SW 1271 (cell line): ENCODE measurements around the gene ADRA2C.

Source experiments
- DNase-seq, 2 experiments: peaks; one replicate each; lab custom pipeline; 2025; lab: John Stamatoyannopoulos, UW

ADRA2C gene

GRCh38 chr4:3777669-3778068 is 11.5 kb downstream of the ADRA2C start:
- no peak for DNase-seq

- DNase-seq = no peak
Observed at GRCh38 chr4:3779509-3779908, 13.3 kb downstream of the ADRA2C start.

DNA sequence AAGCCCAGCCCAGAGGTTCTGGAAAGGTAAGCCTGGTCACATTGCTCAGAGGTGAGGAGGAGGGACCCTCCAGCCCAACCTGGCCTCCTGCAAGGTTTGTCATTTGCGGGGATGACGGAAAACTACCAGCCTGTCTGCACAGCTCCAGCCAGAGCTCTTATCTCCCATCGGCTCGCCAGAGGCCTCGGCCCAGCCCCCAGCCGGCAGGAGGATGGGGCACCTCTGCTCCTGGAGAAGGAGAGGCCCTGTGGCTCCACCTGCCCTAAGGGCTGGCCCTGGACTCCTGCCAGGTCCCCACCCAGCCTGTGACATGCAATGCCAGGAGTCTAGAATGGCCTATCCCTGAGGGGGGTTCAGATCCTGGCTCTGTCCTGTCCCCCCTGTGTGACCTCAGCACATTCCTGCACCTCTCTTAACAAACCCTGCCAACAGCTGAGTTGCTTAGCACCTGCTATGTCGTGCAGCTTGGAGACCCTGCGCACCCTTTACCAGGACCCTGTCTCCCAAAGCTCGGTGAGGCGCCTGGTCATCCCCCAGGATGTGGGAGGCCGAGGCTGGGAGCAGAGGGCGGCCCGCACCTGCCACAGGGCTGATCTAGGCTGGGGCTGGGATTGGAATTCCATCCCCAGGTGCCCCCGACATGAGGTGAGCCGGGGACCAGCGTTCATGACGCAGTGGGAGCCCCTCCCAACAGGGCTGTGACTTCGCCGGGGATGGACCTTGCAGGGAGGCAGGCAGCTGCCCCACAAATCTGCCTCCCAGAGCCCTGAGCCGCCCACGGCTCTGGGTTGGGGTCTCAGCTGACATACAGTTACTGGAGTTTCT is 14.4 kb downstream of the ADRA2C start:
- DNase-seq = no peak

GRCh38 chr4:3781193-3781886 is 15.2 kb downstream of the ADRA2C start:
- DNase-seq = peak in 1 of 2 experiments; percentile 29

DNA sequence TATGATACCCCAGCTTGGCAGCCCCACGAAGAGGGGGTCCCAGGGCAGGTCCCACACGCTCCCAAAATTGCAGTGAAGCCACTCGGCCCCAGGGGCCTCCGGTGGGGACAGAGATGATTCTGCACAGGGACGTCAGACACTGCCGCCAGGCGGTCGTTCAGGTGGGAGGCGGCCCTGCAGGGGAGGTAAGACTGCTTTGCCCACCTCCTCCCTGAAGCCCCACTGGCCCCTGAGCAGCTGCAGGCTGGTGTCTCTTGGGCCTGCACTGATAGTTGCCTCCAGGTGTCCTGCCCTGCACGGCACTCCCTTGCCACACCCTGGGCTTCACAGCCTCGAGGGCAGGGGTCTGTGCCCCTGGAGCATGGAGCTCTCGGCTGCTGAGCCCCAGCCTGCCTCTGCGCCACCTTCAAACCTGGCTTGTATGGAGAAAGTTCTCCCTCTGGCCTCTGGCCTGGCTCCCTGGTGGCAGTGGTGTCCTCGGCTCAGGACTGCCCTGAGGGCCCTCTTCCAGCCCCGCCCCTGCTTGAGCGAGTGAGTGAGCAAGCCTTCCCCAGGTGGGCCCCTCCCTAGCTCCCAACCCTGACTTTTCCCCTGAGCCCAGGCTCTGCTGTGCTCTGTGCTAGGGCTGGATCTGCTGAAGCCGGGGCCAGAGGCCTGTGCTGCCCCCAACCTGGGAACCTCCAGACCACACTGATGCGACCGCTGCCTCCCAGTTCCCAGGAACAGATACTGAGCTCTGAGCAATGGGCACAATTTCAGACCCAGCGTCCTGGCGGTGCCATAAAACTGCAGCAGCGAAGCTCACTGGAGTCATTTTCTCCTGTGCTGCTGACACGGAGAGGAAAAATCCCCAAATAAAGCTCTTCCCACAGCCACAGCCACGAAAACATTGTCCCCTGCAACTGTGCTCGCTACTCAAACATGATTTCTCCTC is 16.1 kb downstream of the ADRA2C start:
- DNase-seq = no peak

- no peak for DNase-seq
Observed at GRCh38 chr4:3783693-3784306, 17.6 kb downstream of the ADRA2C start.

DNA sequence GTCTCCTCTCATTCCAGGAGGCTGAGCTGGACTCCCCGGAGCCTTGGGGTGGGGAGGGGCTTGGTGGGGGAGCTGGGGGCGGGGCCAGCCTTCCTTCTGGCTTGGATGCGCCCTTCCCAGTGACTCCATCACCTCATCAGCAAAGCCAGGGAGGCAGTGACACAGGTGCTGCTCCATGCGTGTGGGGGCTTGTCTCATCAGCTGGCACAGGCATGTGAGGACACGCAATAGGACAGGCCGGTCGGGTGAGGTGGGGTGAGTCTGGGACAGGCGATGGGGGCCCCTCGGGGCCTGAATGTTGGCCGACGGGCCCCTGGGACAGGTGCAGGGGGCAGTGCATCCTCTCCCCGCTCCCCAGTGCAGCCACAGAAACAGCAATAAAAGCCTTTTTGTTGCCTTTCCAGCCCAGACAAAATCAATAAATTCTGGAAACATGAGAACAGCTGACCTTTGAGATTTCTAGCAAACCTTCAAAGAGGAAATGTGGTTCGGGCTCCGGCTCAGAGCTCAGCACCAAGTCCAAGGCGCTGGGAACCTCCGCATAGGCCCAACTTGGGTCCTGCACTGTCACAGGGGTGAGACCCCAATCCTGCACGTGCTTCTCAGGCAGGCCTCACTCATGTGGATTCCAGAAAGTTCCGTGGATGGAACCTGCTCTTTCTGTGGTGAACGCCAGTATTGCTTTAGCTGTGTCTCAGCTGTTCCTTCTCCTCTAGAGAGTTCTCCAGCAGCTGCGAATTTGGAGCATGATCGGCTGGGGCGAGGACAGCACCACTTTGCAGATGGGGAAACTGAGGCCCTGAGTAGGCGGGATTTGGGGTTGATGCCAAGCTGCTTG is 18.5 kb downstream of the ADRA2C start:
- no peak for DNase-seq

DNA sequence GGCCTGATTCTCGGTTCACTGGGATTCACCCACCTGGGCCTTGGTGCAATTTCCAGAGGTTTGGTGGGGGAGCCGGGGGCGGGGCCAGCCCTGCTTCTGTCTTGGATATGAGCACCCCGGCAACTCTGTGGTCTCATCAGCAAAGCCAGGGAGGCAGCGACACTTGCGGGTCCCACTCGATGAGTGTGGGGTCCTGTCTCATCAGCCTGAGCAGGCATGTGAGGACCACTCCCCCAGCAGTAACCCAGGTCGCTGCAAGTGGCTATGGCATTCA is 19.0 kb downstream of the ADRA2C start:
- no peak for DNase-seq

DNA sequence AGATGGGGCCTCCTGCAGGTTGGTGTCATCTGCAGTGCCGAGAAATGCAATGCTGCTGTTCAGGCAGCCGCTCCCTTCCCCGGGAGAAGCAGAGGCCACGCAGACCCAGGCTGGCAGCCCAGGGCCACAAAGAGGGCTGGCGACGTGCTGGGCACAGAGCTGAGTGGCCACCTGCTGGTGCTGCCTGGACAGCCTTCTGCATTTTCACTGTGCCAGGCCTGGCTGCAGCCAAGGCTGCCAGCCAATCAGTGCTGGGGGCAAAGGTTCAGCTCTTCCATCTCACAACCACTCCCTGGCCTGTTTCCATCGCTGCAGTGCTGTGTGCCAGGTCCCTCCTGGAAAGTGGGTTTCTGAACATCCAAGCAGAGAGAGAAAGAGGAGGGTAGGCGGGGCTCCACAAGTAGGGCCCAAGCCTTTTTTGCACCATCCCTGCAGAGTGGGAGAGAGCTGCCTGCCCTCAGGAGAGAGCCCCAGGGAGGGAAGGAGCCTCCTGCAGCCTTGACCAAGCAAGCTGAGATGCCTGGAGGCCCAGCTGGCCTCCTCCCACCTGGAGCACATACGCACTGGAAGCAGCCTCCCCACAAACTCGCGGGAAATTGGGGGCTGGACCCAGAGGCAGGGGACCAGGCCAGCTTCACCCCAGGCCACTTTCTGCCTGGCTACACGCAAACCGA is 20.1 kb downstream of the ADRA2C start:
- DNase-seq = peak in 1 of 2 experiments; percentile 4

- DNase-seq = no peak
Observed at GRCh38 chr4:3787489-3788365, 21.5 kb downstream of the ADRA2C start.

DNA sequence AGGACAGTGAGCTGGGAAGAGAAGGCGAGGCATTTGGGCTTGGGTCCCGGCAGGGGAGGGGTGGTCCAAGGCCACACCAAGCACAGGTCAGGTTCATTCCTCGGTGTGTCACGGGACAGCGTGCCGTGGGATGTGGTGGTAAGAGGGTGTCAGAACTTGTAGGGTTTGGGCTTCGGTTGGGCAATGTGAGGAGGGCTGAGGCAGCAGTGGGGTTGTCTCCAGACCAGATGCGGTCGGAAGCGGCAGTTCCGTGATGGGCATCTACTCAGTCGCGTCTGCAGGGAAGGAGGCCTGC is 22.1 kb downstream of the ADRA2C start:
- DNase-seq = no peak

DNA sequence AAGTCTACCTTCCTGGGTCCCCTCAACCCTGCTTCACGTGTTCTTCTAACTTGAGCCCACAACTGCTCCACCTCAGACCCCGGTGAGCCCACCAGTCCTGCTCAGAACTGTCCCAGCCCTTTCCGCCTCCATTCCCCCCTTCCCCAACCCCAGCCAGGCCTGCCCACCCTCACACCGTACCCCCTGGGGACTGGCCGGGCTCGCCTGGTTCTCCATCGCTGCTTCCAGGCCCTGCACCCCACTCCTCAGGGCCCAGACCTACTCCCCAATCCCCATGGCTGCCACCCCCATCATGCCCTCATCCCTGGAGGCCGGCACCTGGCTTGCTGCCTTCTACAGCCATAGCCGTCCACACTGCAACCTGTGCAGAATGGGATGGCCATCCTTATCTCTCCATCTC is 23.4 kb downstream of the ADRA2C start:
- DNase-seq = no peak

GRCh38 chr4:3790006-3790561 is 23.9 kb downstream of the ADRA2C start:
- DNase-seq = no peak

- no peak for DNase-seq
Observed at GRCh38 chr4:3791256-3791655, 25.1 kb downstream of the ADRA2C start.

GRCh38 chr4:3791910-3792542 is 25.8 kb downstream of the ADRA2C start:
- DNase-seq = no peak

DNA sequence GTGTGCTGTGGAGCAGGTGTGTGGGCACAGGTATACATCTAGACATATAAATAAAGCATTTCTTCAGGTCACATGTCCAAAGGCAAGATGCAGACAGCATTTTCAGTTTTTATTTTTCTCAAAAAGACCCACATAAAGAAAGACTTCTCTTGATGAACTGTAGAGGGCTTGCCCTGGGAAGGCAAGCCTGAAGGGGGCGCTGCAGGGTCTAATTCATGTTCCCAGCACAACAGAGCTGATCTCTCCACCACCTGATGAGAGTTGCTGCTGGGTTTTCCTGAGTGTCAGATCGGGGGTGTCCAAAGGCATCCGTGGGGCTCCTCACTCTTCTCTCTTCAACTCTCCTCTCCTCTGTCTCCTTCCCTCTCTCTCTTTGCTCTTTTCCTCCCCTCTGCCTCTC is 26.6 kb downstream of the ADRA2C start:
- DNase-seq = no peak

- no peak for DNase-seq
Observed at GRCh38 chr4:3793545-3793944, 27.4 kb downstream of the ADRA2C start.

- no peak for DNase-seq
Observed at GRCh38 chr4:3796960-3797359, 30.8 kb downstream of the ADRA2C start.
